Endothelial cell of umbilical vein (primary cell): ENCODE data around the gene TUSC2. TPM values are rescaled to one million over a fixed set of nuclear protein-coding genes. Genes with fewer than 3 reads are reported as not detected.

ENCODE experiments used
- BruUV-seq: library from RNA; stranded (reverse); fragments of 400-500 nt; replicated peaks from 2 replicates; lab custom pipeline; 2021; lab: Mats Ljungman, UMichigan
- CTCF ChIA-PET: fragments of 300-600, 350-600 bp; sonication (Branson Sonifier 250); formaldehyde crosslinking; loops from one replicate; lab custom pipeline; 2021; ENCODE audit warnings: antibody characterized with exemption, inconsistent platforms; lab: Charles Lee
- POLR2A ChIA-PET: fragments of 300-600, 350-600 bp; sonication (Branson Sonifier 250); formaldehyde crosslinking; loops from one replicate; lab custom pipeline; 2021; ENCODE audit warnings: antibody characterized with exemption, inconsistent platforms; lab: Charles Lee
- DNase-seq: peaks from one replicate; pipeline ENCODE4 v3.0.0-alpha.2; 2011; ENCODE audit warnings: low read depth, low spot score
- FAIRE-seq: peaks from 2 replicates; lab custom pipeline; 2011; peaks lifted over from hg19 to GRCh38; lab: Jason Lieb, UNC
- H2AFZ ChIP-seq: 2 replicates; pipeline ENCODE4 v1.6.0; 2012; ENCODE audit warnings: low read depth, low read length, control low read depth, inconsistent platforms
- H3K27ac ChIP-seq: 2 replicates; pipeline ENCODE4 v1.5.1; 2011; ENCODE audit warnings: low read depth, mild to moderate bottlenecking, control low read depth, low read length, moderate library complexity; ENCODE audit not compliant: insufficient read depth
- H3K27me3 ChIP-seq, 2 experiments: 2 replicates each; pipeline versions ENCODE4 v1.6.0 to v1.6.1; 2011; ENCODE audit warnings: low read length in 2 of 2, mixed read lengths in 1 of 2; ENCODE audit not compliant: control insufficient read depth in 2 of 2, insufficient read depth in 2 of 2
- H3K36me3 ChIP-seq, 2 experiments: 2 replicates in 1 of 2; 3 replicates in 1 of 2; pipeline ENCODE4 v1.5.1; 2011; ENCODE audit warnings: low read length in 2 of 2, mild to moderate bottlenecking in 1 of 2, moderate library complexity in 1 of 2; ENCODE audit not compliant: control insufficient read depth in 2 of 2, insufficient read depth in 2 of 2; ENCODE audit errors: extremely low read depth in 1 of 2
- H3K4me1 ChIP-seq: 3 replicates; pipeline ENCODE4 v1.5.1; 2011; ENCODE audit warnings: mild to moderate bottlenecking, low read length; ENCODE audit not compliant: control insufficient read depth, insufficient read depth; ENCODE audit errors: extremely low read depth
- H3K4me2 ChIP-seq: 2 replicates; pipeline ENCODE4 v1.6.1; 2011; ENCODE audit warnings: low read length, control low read depth, mixed read lengths; ENCODE audit not compliant: insufficient read depth
- H3K4me3 ChIP-seq, 3 experiments: fragments of 200-600 bp in 1 of 3; sonication (generic), shearing (Covaris generic) in 1 of 3; replicated peaks in 1 of 3; 2 replicates each; pipeline ENCODE4 v1.5.1; 2011 to 2016; ENCODE audit warnings: control low read depth in 3 of 3, low read length in 3 of 3, mild to moderate bottlenecking in 2 of 3, inconsistent platforms in 1 of 3, low read depth in 1 of 3, moderate library complexity in 1 of 3; ENCODE audit not compliant: insufficient read depth in 1 of 3
- H3K79me2 ChIP-seq: 2 replicates; pipeline ENCODE4 v1.6.0; 2012; ENCODE audit warnings: low read length, inconsistent platforms; ENCODE audit not compliant: control insufficient read depth, insufficient read depth
- H3K9ac ChIP-seq: replicated peaks from 2 replicates; pipeline ENCODE3; 2011; ENCODE audit warnings: low read length, control low read depth; ENCODE audit not compliant: insufficient read depth; ENCODE audit errors: extremely low read depth
- H3K9me1 ChIP-seq: replicated peaks from 3 replicates; pipeline ENCODE4 v1.6.0; 2011; ENCODE audit warnings: mild to moderate bottlenecking, low read length; ENCODE audit not compliant: control insufficient read depth, insufficient read depth; ENCODE audit errors: extremely low read depth
- H3K9me3 ChIP-seq: replicated peaks from 2 replicates; pipeline ENCODE4 v1.5.1; 2012; ENCODE audit warnings: low read length, inconsistent platforms; ENCODE audit not compliant: control insufficient read depth, insufficient read depth
- H4K20me1 ChIP-seq: replicated peaks from 2 replicates; pipeline ENCODE3; 2011; ENCODE audit warnings: mild to moderate bottlenecking, low read length; ENCODE audit not compliant: control insufficient read depth, insufficient read depth; ENCODE audit errors: extremely low read depth
- EZH2 ChIP-seq: IDR thresholded peaks from 2 replicates; pipeline ENCODE4 v1.6.1; 2012; ENCODE audit warnings: borderline replicate concordance, low read depth, mild to moderate bottlenecking, moderate library complexity, low read length, inconsistent platforms; ENCODE audit not compliant: severe bottlenecking
- FOS ChIP-seq: IDR thresholded peaks from 2 replicates; pipeline ENCODE4 v1.6.1; 2011; ENCODE audit warnings: mild to moderate bottlenecking, low read length, moderate library complexity, borderline replicate concordance; ENCODE audit not compliant: insufficient read depth
- GATA2 ChIP-seq: IDR thresholded peaks from 2 replicates; pipeline ENCODE4 v1.7.0; 2011; ENCODE audit warnings: low read depth, mild to moderate bottlenecking, moderate library complexity, mixed read lengths, low read length; ENCODE audit not compliant: insufficient read length, insufficient read depth
- JUN ChIP-seq: IDR thresholded peaks from 2 replicates; pipeline ENCODE4 v1.6.1; 2011; ENCODE audit warnings: borderline replicate concordance, low read depth; ENCODE audit not compliant: insufficient read length, insufficient read depth
- MYC ChIP-seq: IDR thresholded peaks from one replicate; pipeline ENCODE4 v1.6.1; 2011; ENCODE audit warnings: mild to moderate bottlenecking, low read depth, low read length
- POLR2A ChIP-seq: IDR thresholded peaks from 2 replicates; pipeline ENCODE4 v1.6.1; 2012; ENCODE audit warnings: low read depth, mild to moderate bottlenecking, control low read depth, low read length
- POLR2AphosphoS5 ChIP-seq: IDR thresholded peaks from 2 replicates; pipeline ENCODE4 v1.6.1; 2012; ENCODE audit warnings: low read depth, mild to moderate bottlenecking, control low read depth, low read length, moderate library complexity; ENCODE audit not compliant: insufficient read depth
- dilution Hi-C: fragments of 300-500 bp; cut with MboI; formaldehyde crosslinking; loops from one replicate; pipeline ENCODE4 v1.15.0; 2019; ENCODE audit warnings: low sequenced_read_pairs; ENCODE audit not compliant: extremely low pct_ligation_motif_present
- intact Hi-C: fragments of 100-400 bp; cut with micrococcal nuclease; formaldehyde crosslinking; loops from one replicate; pipeline ENCODE4 v1.10.0; 2022
- polyA plus RNA-seq, 4 experiments: library from polyadenylated mRNA; depleted of rRNA in 3 of 4; stranded (reverse) in 3 of 4; unstranded in 1 of 4; fragments of >200 nt; gene quantifications; 2 replicates each; pipeline versions ENCODE4 v1.2.1 to v1.2.3, GENCODE V29; 2011 to 2012; ENCODE audit warnings: missing spikeins in 1 of 4
- total RNA-seq: library from RNA; stranded (reverse); gene quantifications from 2 replicates; pipeline ENCODE4 v1.2.3, GENCODE V29; 2021
- TF ChIP-seq, protein P1 (sequence below): IDR thresholded peaks from 2 replicates; pipeline ENCODE4 v1.6.1; 2011; ENCODE audit not compliant: insufficient read depth, insufficient read length
- TF ChIP-seq, protein P2 (sequence below), 2 donors: IDR thresholded peaks; 1 replicate in 1 of 2; 2 replicates in 1 of 2; pipeline ENCODE4 v1.5.1; 2011; ENCODE audit warnings: low read length in 2 of 2, mild to moderate bottlenecking in 2 of 2, moderate library complexity in 2 of 2, control low read depth in 1 of 2, inconsistent platforms in 1 of 2, low read depth in 1 of 2; ENCODE audit not compliant: insufficient read depth in 1 of 2; ENCODE audit errors: extremely low read depth in 1 of 2

TUSC2 gene
- total and polyA plus RNA-seq, 2 donors (not counting 3 experiments of a cell fraction or from before 2014, with no cell fraction given), result 30.0 to 89.0 TPM

DNA sequence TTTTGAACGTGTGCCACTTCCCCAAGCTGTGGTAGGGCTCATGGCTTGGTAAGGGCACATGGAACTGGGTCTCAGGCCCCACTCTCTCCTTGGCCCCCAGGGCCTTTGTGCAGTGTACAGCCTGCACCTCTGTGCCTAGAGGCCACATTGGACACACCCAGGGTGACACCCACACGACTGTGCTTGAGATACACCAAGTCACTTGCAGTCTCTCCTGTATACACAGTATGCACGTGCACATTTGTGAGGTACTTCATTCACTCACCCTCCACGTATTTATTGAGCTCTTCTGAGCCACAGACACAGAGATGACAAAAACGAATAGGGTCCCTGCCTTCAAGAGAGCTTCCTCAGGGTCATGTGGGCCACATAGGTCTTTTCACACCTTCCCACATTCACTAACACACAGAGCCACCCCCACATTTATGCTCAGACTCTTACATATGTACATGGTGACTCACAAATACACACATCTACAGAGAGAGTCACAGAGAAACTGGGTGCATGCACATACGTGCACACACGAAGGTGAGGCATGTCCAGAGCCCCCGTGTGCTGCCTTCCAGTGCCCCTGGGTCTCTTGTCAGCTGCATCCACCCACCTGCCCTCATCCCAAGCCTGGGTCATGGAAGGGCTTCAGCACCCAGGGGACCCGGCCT is 41.1 kb upstream of the TUSC2 start:
- Histone ChIP-seq H3K4me1 (peaks cover 4% of the 10 kb centered on the region), H3K4me3 (no peak overlapping the region), H2AFZ (no peak overlapping the region), H3K79me2 (no peaks in the 10 kb centered on the region), H3K9ac (no peak overlapping the region), H3K9me3 (no peaks in the 10 kb centered on the region), H3K4me2 (no peak overlapping the region), H4K20me1 (no peaks in the 10 kb centered on the region), H3K27ac (no peak overlapping the region), H3K9me1 (no peaks in the 10 kb centered on the region), H3K27me3 (peaks cover 3 to 5% of the 10 kb centered on the region in 2 experiments), H3K36me3 (no peaks in the 10 kb centered on the region)
- POLR2A ChIA-PET, result no interaction called here
- no TSS peak for BruUV-seq
- intact Hi-C loops (no loop called here), dilution Hi-C loops (no loop called here)
- no peak for TF ChIP-seq FOS
- TF ChIP-seq POLR2AphosphoS5, result no peak
- TF ChIP-seq GATA2, result no peak
- TF ChIP-seq MYC, result no peak
- TF ChIP-seq, protein P1, sequence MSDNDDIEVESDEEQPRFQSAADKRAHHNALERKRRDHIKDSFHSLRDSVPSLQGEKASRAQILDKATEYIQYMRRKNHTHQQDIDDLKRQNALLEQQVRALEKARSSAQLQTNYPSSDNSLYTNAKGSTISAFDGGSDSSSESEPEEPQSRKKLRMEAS, result no peak
- no peak for TF ChIP-seq JUN
- no peak for TF ChIP-seq EZH2
- TF ChIP-seq, protein P2, sequence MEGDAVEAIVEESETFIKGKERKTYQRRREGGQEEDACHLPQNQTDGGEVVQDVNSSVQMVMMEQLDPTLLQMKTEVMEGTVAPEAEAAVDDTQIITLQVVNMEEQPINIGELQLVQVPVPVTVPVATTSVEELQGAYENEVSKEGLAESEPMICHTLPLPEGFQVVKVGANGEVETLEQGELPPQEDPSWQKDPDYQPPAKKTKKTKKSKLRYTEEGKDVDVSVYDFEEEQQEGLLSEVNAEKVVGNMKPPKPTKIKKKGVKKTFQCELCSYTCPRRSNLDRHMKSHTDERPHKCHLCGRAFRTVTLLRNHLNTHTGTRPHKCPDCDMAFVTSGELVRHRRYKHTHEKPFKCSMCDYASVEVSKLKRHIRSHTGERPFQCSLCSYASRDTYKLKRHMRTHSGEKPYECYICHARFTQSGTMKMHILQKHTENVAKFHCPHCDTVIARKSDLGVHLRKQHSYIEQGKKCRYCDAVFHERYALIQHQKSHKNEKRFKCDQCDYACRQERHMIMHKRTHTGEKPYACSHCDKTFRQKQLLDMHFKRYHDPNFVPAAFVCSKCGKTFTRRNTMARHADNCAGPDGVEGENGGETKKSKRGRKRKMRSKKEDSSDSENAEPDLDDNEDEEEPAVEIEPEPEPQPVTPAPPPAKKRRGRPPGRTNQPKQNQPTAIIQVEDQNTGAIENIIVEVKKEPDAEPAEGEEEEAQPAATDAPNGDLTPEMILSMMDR (IDR thresholded peaks at IDR 0.05; ENCODE audit: extremely low read depth in 1 of 2, insufficient read depth in 1 of 2, low read depth in 1 of 2, low read length in 2 of 2), result no peak
- TF ChIP-seq POLR2A, result no peak
- no peak for FAIRE-seq
- CTCF ChIA-PET, result interaction anchor here (3.7 kb wide), 1 partner anchor 174 kb away, joined by 77 read pairs; no protein-coding TSS in a partner anchor
- DNase-seq, result no peak
